ENCODE results near the gene STAC3. TPM values are rescaled to one million over a fixed set of nuclear protein-coding genes. Genes with fewer than 3 reads are reported as not detected.

Gene STAC3
- total and polyA plus RNA-seq, 2 of the 13 experiments (the other 11 are each of a cell fraction or from before 2014, with no cell fraction given), result 0.18 to 0.22 TPM

GRCh38 chr12:57242691-57243454 lies 8.1 kb downstream of the STAC3 start (continued):
- TF ChIP-seq ZBTB39 (CRISPR knock-in tag; IDR thresholded peaks at IDR 0.05) (no peak), SAP130 (CRISPR knock-in tag; IDR thresholded peaks at IDR 0.05; ENCODE audit: low read depth) (0 out of 2 replicates have a peak, but pooled peaks have one; percentile 17), SRSF1 (optimal IDR thresholded peaks at IDR 0.05; ENCODE audit: low read depth, low read length) (peak; percentile 10), STAG1 (CRISPR knock-in tag; IDR thresholded peaks at IDR 0.05) (peak; percentile 56), ONECUT2 (CRISPR knock-in tag; IDR thresholded peaks at IDR 0.05) (no peak), ZNF687 (CRISPR knock-in tag; IDR thresholded peaks at IDR 0.05) (0 out of 2 replicates have a peak, but pooled peaks have one; percentile 5), CREBL2 (CRISPR knock-in tag; IDR thresholded peaks at IDR 0.05; ENCODE audit: borderline replicate concordance) (no peak), ZNF713 (CRISPR knock-in tag; IDR thresholded peaks at IDR 0.05) (no peak), KDM2A (CRISPR knock-in tag; IDR thresholded peaks at IDR 0.05; ENCODE audit: borderline replicate concordance, low read depth) (0 out of 2 replicates have a peak, but pooled peaks have one; percentile 23), ZNF639 (CRISPR knock-in tag; conservative IDR thresholded peaks at IDR 0.05) (no peak), ZNF367 (CRISPR knock-in tag; IDR thresholded peaks at IDR 0.05; ENCODE audit: borderline replicate concordance) (no peak), KIAA2018 (CRISPR knock-in tag; IDR thresholded peaks at IDR 0.05; ENCODE audit: borderline replicate concordance) (no peak)
